Spleen (tissue), 11 donors: ENCODE data around the gene DNAH9. TPM values are rescaled to one million over a fixed set of nuclear protein-coding genes. Genes with fewer than 3 reads are reported as not detected.
A peak's percentile ranks its signal among the peaks of the same experiment; 100 is the strongest.

Experiments used
- DNase-seq: peaks from one replicate; pipeline ENCODE4 v3.0.0-alpha.2; 2020
- H3K27ac ChIP-seq, 8 donors: fragments of 200-600 bp; sonication (generic) in 7 of 8; 1 replicate in 4 of 8; 2 replicates in 4 of 8; pipeline versions ENCODE4 v1.5.0 to v1.8.0; 2016 to 2021; ENCODE audit warnings: inconsistent platforms in 4 of 8, mild to moderate bottlenecking in 4 of 8, moderate library complexity in 1 of 8
- H3K27me3 ChIP-seq, 7 donors: fragments of 200-600 bp; sonication (generic) in 6 of 7; replicated peaks in 1 of 7; 1 replicate in 4 of 7; 2 replicates in 3 of 7; pipeline versions ENCODE4 v1.5.0 to v1.8.0; 2016 to 2021; ENCODE audit warnings: inconsistent platforms in 3 of 7, mild to moderate bottlenecking in 1 of 7
- H3K36me3 ChIP-seq, 6 donors: fragments of 200-600 bp; sonication (generic) in 5 of 6; 1 replicate in 4 of 6; 2 replicates in 2 of 6; pipeline versions ENCODE4 v1.5.0 to v1.8.0; 2016 to 2021; ENCODE audit warnings: inconsistent platforms in 2 of 6
- H3K4me1 ChIP-seq, 6 donors: fragments of 200-600 bp; sonication (generic) in 5 of 6; 1 replicate in 3 of 6; 2 replicates in 3 of 6; pipeline versions ENCODE4 v1.5.0 to v1.8.0; 2016 to 2021; ENCODE audit warnings: inconsistent platforms in 3 of 6
- H3K4me3 ChIP-seq, 8 donors: fragments of 200-600 bp; sonication (generic) in 7 of 8; 1 replicate in 4 of 8; 2 replicates in 4 of 8; pipeline versions ENCODE4 v1.5.0 to v1.8.0; 2016 to 2021; ENCODE audit warnings: inconsistent platforms in 4 of 8, mild to moderate bottlenecking in 4 of 8, moderate library complexity in 2 of 8
- H3K9me3 ChIP-seq, 8 donors: fragments of 200-600 bp; sonication (generic) in 7 of 8; 1 replicate in 4 of 8; 2 replicates in 4 of 8; pipeline versions ENCODE4 v1.5.0 to v1.8.0; 2016 to 2021; ENCODE audit warnings: inconsistent platforms in 4 of 8
- CTCF ChIP-seq, 11 experiments: fragments of 200-600 bp in 7 of 11; fragments of 450-650 bp in 4 of 11; sonication (generic) in 4 of 11; IDR thresholded peaks in 8 of 11; conservative IDR thresholded peaks in 3 of 11; 1 replicate in 7 of 11; 2 replicates in 4 of 11; pipeline versions ENCODE4 v1.4.0 to v1.8.0; 2016 to 2021; ENCODE audit warnings: antibody characterized with exemption in 11 of 11, inconsistent platforms in 4 of 11, mild to moderate bottlenecking in 1 of 11
- POLR2A ChIP-seq, 3 donors: fragments of 450-650 bp; IDR thresholded peaks; one replicate each; pipeline ENCODE4 v1.5.1; 2017; ENCODE audit warnings: antibody characterized with exemption in 3 of 3, mild to moderate bottlenecking in 1 of 3
- POLR2AphosphoS5 ChIP-seq, 3 donors: sonication (generic); formaldehyde crosslinking; IDR thresholded peaks; one replicate each; pipeline ENCODE4 v1.5.1; 2017; ENCODE audit warnings: antibody characterized with exemption in 3 of 3
- WGBS, 5 donors: extraction: QIAGEN DNeasy Blood & Tissue Kit in 3 of 5; methylation state at CpG; one replicate each; pipeline versions ENCODE4 v1.1.5 to v1.1.7; 2013 to 2018; 5-methylcytosine and 5-hydroxymethylcytosine counted together
- intact Hi-C: fragments of 100-400 bp; cut with DNase I; formaldehyde crosslinking; loops from one replicate; pipeline ENCODE4 v1.15.0; 2023; ENCODE audit warnings: low total_unique reads
- polyA plus RNA-seq, 3 donors: library from polyadenylated mRNA; stranded (reverse); fragments of 200-250 nt; gene quantifications; one replicate each; pipeline ENCODE4 v1.2.1, GENCODE V29; 2013
- total RNA-seq, 7 donors: library from RNA; depleted of rRNA in 3 of 7; stranded (reverse); fragments of >200 nt in 3 of 7; fragmentation: NEBNext Ultra II Directional in 4 of 7; extraction: Animal tissue kit (Norgen Biotek cat#: 25700) in 4 of 7; gene quantifications; one replicate each; pipeline versions ENCODE4 v1.1.0 to v1.2.1, GENCODE V29; 2016 to 2021
- donor health status: healthy with polysubstance abuse.
- donor health status: DM: no; HTN: no; CAD: no; lungs with moderate emphysema.
- donor health status: DM: no; HTN: no; CAD: no.
- donor health status: Bipolar disorder and iron deficiency.
- donor health status: healthy.
- donor health status: DM: no; HTN: no; CAD: no.
- donor health status: DM: yes; HTN: yes; CAD: no.

Gene DNAH9
- total and polyA plus RNA-seq, 10 donors: 0.06 to 0.92 (median 0.22) TPM; not detected in 2

DNA sequence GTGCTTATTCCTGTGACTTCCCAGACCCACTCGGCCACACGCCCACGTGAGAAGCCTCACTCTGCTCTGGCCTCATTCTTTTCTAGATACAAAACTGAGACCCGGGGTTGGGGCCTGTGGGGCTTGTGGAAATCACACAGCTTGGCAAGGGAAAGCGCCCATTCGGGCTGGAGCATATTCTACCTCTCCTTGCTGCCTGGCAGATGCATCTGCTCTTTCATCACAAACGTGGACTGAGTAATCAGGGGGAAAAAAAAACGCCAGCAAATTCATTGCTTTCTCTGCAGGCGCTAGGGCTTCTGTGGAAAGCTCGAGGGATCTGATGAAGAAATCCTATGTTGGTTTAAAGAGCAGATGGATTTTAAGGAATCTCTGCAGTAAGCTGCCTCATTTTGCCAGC lies 44.4 kb downstream of the DNAH9 start:
- H3K4me3 ChIP-seq: no peak overlapping the region
- no peaks in the 10 kb centered on the region for H3K36me3 ChIP-seq
- no peak overlapping the region for H3K27ac ChIP-seq
- DNase-seq: no peak
- no peaks in the 10 kb centered on the region for H3K27me3 ChIP-seq
- intact Hi-C loops: no loop called here
- TF ChIP-seq POLR2AphosphoS5 (IDR thresholded peaks at IDR 0.05): no peak
- no peak for TF ChIP-seq CTCF (IDR thresholded peaks at IDR 0.05 in 8 of 11, conservative IDR thresholded peaks at IDR 0.05 in 3 of 11)
- no peak for TF ChIP-seq POLR2A (IDR thresholded peaks at IDR 0.05)
- H3K4me1 ChIP-seq: peaks cover 0 to 9% (median 5%) of the 10 kb centered on the region in 6 donors
- peaks cover 0 to 5% (median 0%) of the 10 kb centered on the region in 8 donors for H3K9me3 ChIP-seq
- 78 to 86% (median 81%) methylated on average over 10 of the region's 10 CpGs for whole genome bisulfite sequencing, 5 donors

GRCh38 chr17:11643851-11644250 lies 45.6 kb downstream of the DNAH9 start:
- DNase-seq: no peak
- Histone ChIP-seq H3K36me3 (no peaks in the 10 kb centered on the region), H3K9me3 (peaks cover 0 to 2% (median 0%) of the 10 kb centered on the region in 8 donors), H3K4me3 (no peak overlapping the region), H3K4me1 (peaks cover 0 to 9% (median 5%) of the 10 kb centered on the region in 6 donors), H3K27ac (no peak overlapping the region), H3K27me3 (no peaks in the 10 kb centered on the region)
- 86 to 89% (median 87%) methylated on average over 7 of the region's 7 CpGs for WGBS, 5 donors
- TF ChIP-seq CTCF (IDR thresholded peaks at IDR 0.05 in 8 of 11, conservative IDR thresholded peaks at IDR 0.05 in 3 of 11) (no peak), POLR2A (IDR thresholded peaks at IDR 0.05) (no peak)
- intact Hi-C loops: no loop called here

- H3K27me3 ChIP-seq: no peaks in the 10 kb centered on the region
- WGBS, 5 donors: 32 to 38% (median 35%) methylated on average over 18 of the region's 18 CpGs
- H3K9me3 ChIP-seq: no peaks in the 10 kb centered on the region
- peak overlapping the region in 1 of 8 donors; percentile 5 for H3K4me3 ChIP-seq
- TF ChIP-seq POLR2A (IDR thresholded peaks at IDR 0.05) (no peak), POLR2AphosphoS5 (IDR thresholded peaks at IDR 0.05) (peak in 1 of 3 donors; percentile 16), CTCF (IDR thresholded peaks at IDR 0.05 in 8 of 11, conservative IDR thresholded peaks at IDR 0.05 in 3 of 11) (peak; percentile 14 to 81 (median 63))
- H3K27ac ChIP-seq: no peak overlapping the region
- peaks cover 0 to 9% (median 5%) of the 10 kb centered on the region in 6 donors for H3K4me1 ChIP-seq
- intact Hi-C loops: no loop called here
- no peak for DNase-seq
- no peaks in the 10 kb centered on the region for H3K36me3 ChIP-seq
Observed at GRCh38 chr17:11644265-11645212, 46.3 kb downstream of the DNAH9 start.

GRCh38 chr17:11645426-11645825 lies 47.2 kb downstream of the DNAH9 start:
- H3K27me3 ChIP-seq: no peaks in the 10 kb centered on the region
- no peaks in the 10 kb centered on the region for H3K9me3 ChIP-seq
- intact Hi-C loops: no loop called here
- DNase-seq: no peak
- H3K36me3 ChIP-seq: no peaks in the 10 kb centered on the region
- H3K4me1 ChIP-seq: peaks cover 0 to 9% (median 5%) of the 10 kb centered on the region in 6 donors
- TF ChIP-seq CTCF (IDR thresholded peaks at IDR 0.05 in 8 of 11, conservative IDR thresholded peaks at IDR 0.05 in 3 of 11): no peak
- no peak for TF ChIP-seq POLR2AphosphoS5 (IDR thresholded peaks at IDR 0.05)
- TF ChIP-seq POLR2A (IDR thresholded peaks at IDR 0.05): no peak
- 86 to 96% (median 89%) methylated on average over 2 of the region's 2 CpGs for WGBS, 5 donors
- H3K4me3 ChIP-seq: no peak overlapping the region
- H3K27ac ChIP-seq: no peak overlapping the region
